Thyroid gland (tissue), 4 donors: ENCODE data around the gene ERC1.

Source experiments
- CTCF ChIP-seq, 6 experiments: fragments of 200-600 bp in 3 of 6; fragments of 450-650 bp in 3 of 6; sonication (generic) in 3 of 6; IDR thresholded peaks; one replicate each; pipeline ENCODE4 v1.5.1; 2016 to 2019; ENCODE audit warnings: antibody characterized with exemption in 6 of 6, mild to moderate bottlenecking in 2 of 6, inconsistent platforms in 1 of 6, moderate library complexity in 1 of 6
- POLR2A ChIP-seq, 2 donors: fragments of 450-650 bp; IDR thresholded peaks; one replicate each; pipeline ENCODE4 v1.6.1; 2017; ENCODE audit warnings: antibody characterized with exemption in 2 of 2, mild to moderate bottlenecking in 2 of 2, moderate library complexity in 1 of 2

- TF ChIP-seq CTCF (IDR thresholded peaks at IDR 0.05) (no peak), POLR2A (IDR thresholded peaks at IDR 0.05) (no peak)
Measured at GRCh38 chr12:1157046-1157445, 166.0 kb downstream of the ERC1 start.
